Inflammatory macrophage treated with lipopolysaccharide for 4 hours (primary cell): ENCODE data around the gene COL5A3.

ENCODE experiments used
- DNase-seq: peaks from one replicate; pipeline ENCODE4 v3.0.0-alpha.2; 2020

The COL5A3 gene

GRCh38 chr19:10009714-10010224 is 535 bp downstream of the COL5A3 start:
- no peak for DNase-seq

- DNase-seq: no peak
These were observed 2.0 kb downstream of the COL5A3 start for GRCh38 chr19:10008184-10008765.

GRCh38 chr19:10007371-10008183 is 2.7 kb downstream of the COL5A3 start:
- no peak for DNase-seq

GRCh38 chr19:10006752-10007323 is 3.5 kb downstream of the COL5A3 start:
- no peak for DNase-seq

GRCh38 chr19:10006335-10006708 is 4.0 kb downstream of the COL5A3 start:
- DNase-seq: no peak

- no peak for DNase-seq
These were observed 4.5 kb downstream of the COL5A3 start for GRCh38 chr19:10005632-10006334.

- DNase-seq: no peak
These were observed 5.7 kb downstream of the COL5A3 start for GRCh38 chr19:10004617-10005016.

GRCh38 chr19:10003271-10003670 is 7.0 kb downstream of the COL5A3 start:
- no peak for DNase-seq

GRCh38 chr19:10001899-10002298 is 8.4 kb downstream of the COL5A3 start:
- peak; percentile 8 for DNase-seq

GRCh38 chr19:10000171-10000826 is 10.0 kb downstream of the COL5A3 start:
- peak; percentile 60 for DNase-seq

- no peak for DNase-seq
These were observed 13.8 kb downstream of the COL5A3 start for GRCh38 chr19:9996541-9996940.

- no peak for DNase-seq
These were observed 14.3 kb downstream of the COL5A3 start for GRCh38 chr19:9995999-9996398.

GRCh38 chr19:9995084-9995483 is 15.2 kb downstream of the COL5A3 start:
- no peak for DNase-seq

- DNase-seq: no peak
These were observed 18.7 kb downstream of the COL5A3 start for GRCh38 chr19:9991425-9992191.

- DNase-seq: no peak
These were observed 20.8 kb downstream of the COL5A3 start for GRCh38 chr19:9989504-9989903.

- no peak for DNase-seq
These were observed 23.5 kb downstream of the COL5A3 start for GRCh38 chr19:9986787-9987281.

- no peak for DNase-seq
These were observed 28.7 kb downstream of the COL5A3 start for GRCh38 chr19:9981406-9982260.

- no peak for DNase-seq
These were observed 38.2 kb downstream of the COL5A3 start for GRCh38 chr19:9972103-9972502.

GRCh38 chr19:9971166-9971897 is 39.0 kb downstream of the COL5A3 start:
- DNase-seq: no peak

- no peak for DNase-seq
These were observed 39.8 kb downstream of the COL5A3 start for GRCh38 chr19:9970481-9970880.
